Measurements from ENCODE around the gene APPL2.

Gene APPL2

DNA sequence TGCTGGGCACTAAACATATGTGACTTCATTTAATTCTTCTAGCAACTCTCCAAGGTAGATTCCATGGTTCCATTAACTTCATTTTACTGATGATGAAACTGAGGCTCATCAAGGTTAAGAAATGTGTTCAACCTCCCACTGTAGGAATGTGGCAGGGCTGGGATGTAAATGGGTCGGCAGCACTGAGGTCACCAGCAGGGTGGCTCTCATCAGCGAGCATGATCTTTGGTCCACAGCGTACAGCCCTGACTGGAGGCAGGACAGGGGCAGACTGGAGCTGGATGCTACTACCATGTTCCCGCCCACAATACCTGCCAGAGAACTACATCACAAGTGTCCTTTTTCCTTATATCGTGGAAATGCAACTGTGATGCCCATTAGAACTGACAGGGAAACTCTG, 4.6 kb downstream of the APPL2 start:
- Histone ChIP-seq H3K36me3 (replicated peaks) (no peaks in the 10 kb centered on the region), H3K27me3 (replicated peaks) (no peaks in the 10 kb centered on the region), H3K27ac (no peak overlapping the region), H3K4me3 (ENCODE audit: low read depth, low read length) (no peak overlapping the region)
- TF ChIP-seq, protein P1, sequence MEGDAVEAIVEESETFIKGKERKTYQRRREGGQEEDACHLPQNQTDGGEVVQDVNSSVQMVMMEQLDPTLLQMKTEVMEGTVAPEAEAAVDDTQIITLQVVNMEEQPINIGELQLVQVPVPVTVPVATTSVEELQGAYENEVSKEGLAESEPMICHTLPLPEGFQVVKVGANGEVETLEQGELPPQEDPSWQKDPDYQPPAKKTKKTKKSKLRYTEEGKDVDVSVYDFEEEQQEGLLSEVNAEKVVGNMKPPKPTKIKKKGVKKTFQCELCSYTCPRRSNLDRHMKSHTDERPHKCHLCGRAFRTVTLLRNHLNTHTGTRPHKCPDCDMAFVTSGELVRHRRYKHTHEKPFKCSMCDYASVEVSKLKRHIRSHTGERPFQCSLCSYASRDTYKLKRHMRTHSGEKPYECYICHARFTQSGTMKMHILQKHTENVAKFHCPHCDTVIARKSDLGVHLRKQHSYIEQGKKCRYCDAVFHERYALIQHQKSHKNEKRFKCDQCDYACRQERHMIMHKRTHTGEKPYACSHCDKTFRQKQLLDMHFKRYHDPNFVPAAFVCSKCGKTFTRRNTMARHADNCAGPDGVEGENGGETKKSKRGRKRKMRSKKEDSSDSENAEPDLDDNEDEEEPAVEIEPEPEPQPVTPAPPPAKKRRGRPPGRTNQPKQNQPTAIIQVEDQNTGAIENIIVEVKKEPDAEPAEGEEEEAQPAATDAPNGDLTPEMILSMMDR (IDR thresholded peaks at IDR 0.05; ENCODE audit: low read depth, low read length, missing control alignments), result no peak
- in situ Hi-C loops (cut with HindIII; ENCODE audit: low pct_ligation_motif_present, low sequenced_read_pairs), result no loop called here
- DNase-seq, result no peak

DNA sequence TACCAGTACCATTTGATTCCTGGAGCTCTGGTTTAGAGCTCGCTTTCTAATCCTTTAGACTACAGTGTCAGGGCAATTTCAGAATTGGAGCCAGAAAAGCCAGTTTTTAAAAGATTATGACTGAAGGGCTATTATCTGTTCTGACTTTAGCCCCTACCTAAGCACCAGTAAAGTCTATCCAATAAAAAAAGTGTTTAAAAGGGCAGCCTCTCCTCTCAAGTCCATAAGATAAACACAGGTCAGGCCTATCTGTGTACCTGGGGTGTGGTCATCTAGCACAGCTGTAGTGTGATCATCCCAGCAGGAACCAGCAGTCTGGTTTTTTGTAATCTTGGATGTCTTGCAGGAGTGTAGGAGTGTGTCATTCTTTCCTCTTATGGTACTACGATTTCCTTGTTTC, 6.6 kb downstream of the APPL2 start:
- Histone ChIP-seq H3K4me3 (ENCODE audit: low read depth, low read length) (no peak overlapping the region), H3K27me3 (replicated peaks) (no peaks in the 10 kb centered on the region), H3K27ac (peak overlapping the region; percentile 27), H3K36me3 (replicated peaks) (no peaks in the 10 kb centered on the region)
- no peak for DNase-seq
- in situ Hi-C loops (cut with HindIII; ENCODE audit: low pct_ligation_motif_present, low sequenced_read_pairs), result no loop called here
- TF ChIP-seq, protein P1 (IDR thresholded peaks at IDR 0.05; ENCODE audit: low read depth, low read length, missing control alignments), result no peak

DNA sequence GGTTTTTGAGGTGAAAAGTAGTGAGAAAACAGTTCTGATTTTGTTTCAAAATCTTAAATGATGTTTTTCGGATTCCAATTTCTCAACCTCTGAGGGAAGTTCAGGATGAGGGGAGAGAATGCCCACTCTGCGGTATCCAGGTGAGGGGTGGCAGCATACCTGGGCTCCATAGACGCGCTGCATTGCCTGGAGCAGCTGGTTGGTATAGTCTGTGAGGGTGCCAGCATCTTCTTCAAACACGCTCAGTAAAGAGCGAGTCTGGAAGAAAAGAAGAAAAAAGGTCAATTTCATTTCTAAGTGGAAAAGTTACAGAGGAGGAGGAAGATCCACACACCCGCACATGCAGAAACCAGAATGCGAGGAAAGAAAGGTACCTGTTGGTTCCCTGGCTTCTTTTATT, 7.0 kb downstream of the APPL2 start:
- H3K27me3 ChIP-seq (replicated peaks), result no peaks in the 10 kb centered on the region
- H3K4me3 ChIP-seq (ENCODE audit: low read depth, low read length), result no peak overlapping the region
- H3K36me3 ChIP-seq (replicated peaks), result no peaks in the 10 kb centered on the region
- DNase-seq, result no peak
- peak overlapping the region; percentile 27 for H3K27ac ChIP-seq
- TF ChIP-seq, protein P1 (IDR thresholded peaks at IDR 0.05; ENCODE audit: low read depth, low read length, missing control alignments), result no peak
- in situ Hi-C loops (cut with HindIII; ENCODE audit: low pct_ligation_motif_present, low sequenced_read_pairs), result no loop called here

DNA sequence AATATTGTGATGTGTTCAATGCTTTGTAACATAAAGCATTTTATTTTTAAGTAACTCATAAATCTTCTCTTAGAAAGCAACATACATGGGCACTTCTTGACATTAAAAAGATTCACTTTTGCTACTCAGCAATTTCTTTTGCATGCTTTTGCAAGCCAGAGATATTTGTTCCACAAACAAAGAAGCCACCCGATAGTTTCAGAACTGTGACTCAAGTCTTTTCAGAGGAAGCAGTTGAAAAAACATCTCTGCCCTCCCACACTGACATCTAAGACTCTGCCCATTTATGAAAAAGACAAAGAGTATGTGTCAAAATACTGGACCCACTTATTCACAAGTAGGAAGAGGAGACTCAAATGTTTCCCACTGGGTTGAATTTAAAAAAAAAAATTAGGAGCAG, 7.5 kb downstream of the APPL2 start:
- DNase-seq, result peak; percentile 75
- Histone ChIP-seq H3K27me3 (replicated peaks) (no peaks in the 10 kb centered on the region), H3K4me3 (ENCODE audit: low read depth, low read length) (no peak overlapping the region), H3K36me3 (replicated peaks) (no peaks in the 10 kb centered on the region), H3K27ac (peak overlapping the region; percentile 27)
- in situ Hi-C loops (cut with HindIII; ENCODE audit: low pct_ligation_motif_present, low sequenced_read_pairs), result no loop called here
- TF ChIP-seq, protein P1 (IDR thresholded peaks at IDR 0.05; ENCODE audit: low read depth, low read length, missing control alignments), result no peak

DNA sequence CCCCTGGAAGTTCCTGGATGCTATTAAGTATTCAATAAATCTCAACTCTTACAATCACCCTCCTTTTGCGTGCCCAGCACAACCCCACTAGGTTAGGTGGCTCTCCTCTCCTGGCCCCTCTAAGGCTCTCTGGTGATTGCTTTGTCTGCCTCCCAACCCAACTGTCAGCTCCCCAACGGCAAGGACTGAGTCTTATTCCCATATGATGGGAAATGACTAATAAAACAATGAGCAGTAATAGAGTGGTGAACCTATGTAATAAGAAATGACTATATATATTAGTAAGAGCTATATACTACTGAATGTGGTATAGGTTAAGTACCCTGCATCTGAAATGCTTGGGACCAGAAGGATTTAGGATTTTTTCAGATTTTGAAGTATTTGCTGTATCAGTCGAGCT, 8.1 kb downstream of the APPL2 start:
- in situ Hi-C loops (cut with HindIII; ENCODE audit: low pct_ligation_motif_present, low sequenced_read_pairs), result no loop called here
- TF ChIP-seq, protein P1 (IDR thresholded peaks at IDR 0.05; ENCODE audit: low read depth, low read length, missing control alignments), result no peak
- Histone ChIP-seq H3K36me3 (replicated peaks) (no peaks in the 10 kb centered on the region), H3K4me3 (ENCODE audit: low read depth, low read length) (no peak overlapping the region), H3K27ac (peak overlapping the region; percentile 27), H3K27me3 (replicated peaks) (no peaks in the 10 kb centered on the region)
- no peak for DNase-seq

DNA sequence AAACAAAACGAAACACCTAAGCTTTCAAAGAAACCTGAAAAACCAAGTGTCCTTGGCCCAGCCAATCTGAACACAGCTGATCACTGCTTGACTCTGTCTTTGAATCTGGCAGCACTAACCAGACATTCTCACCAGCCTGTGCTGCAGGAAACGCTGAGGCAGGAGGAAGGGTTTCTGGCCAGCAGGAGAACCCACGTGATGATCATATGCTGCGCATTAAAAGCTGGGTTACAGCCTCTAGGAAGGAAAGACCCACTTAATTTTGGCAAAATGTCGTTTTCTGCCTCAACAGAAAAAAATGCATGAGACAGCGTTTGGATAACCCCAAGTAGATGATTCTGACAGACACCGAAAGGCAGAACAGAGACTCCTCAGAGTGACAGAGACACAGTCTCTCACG, 9.8 kb downstream of the APPL2 start:
- Histone ChIP-seq H3K36me3 (replicated peaks) (peaks cover 6% of the 10 kb centered on the region), H3K27ac (peak overlapping the region; percentile 54), H3K27me3 (replicated peaks) (no peaks in the 10 kb centered on the region), H3K4me3 (ENCODE audit: low read depth, low read length) (no peak overlapping the region)
- peak; percentile 90 for DNase-seq
- in situ Hi-C loops (cut with HindIII; ENCODE audit: low pct_ligation_motif_present, low sequenced_read_pairs), result no loop called here
- TF ChIP-seq, protein P1 (IDR thresholded peaks at IDR 0.05; ENCODE audit: low read depth, low read length, missing control alignments), result peak; percentile 20

Data from brain microvascular endothelial cell (primary cell).